Measurements from ENCODE around the gene ATP8A2. TPM values are rescaled to one million over a fixed set of nuclear protein-coding genes. Genes with fewer than 3 reads are reported as not detected.
A peak's percentile ranks its signal among the peaks of the same experiment; 100 is the strongest.

ATP8A2 gene
- total and polyA plus RNA-seq, 11 donors = 0.01 to 0.29 (median 0.05) TPM; not detected in 2

- no peak for ATAC-seq
- intact Hi-C loops (cut with DNase I) = no loop called here
- no peak for DNase-seq
- 71 to 92% (median 77%) methylated on average over 1 of the region's 1 CpG for WGBS, 4 donors
- Histone ChIP-seq H3K27me3 (peaks cover 0 to 8% (median 0%) of the 10 kb centered on the region in 9 donors), H3K9me3 (no peaks in the 10 kb centered on the region), H3K4me3 (no peak overlapping the region), H3K36me3 (no peaks in the 10 kb centered on the region), H3K4me1 (no peaks in the 10 kb centered on the region), H3K27ac (no peak overlapping the region)
- TF ChIP-seq POLR2A (IDR thresholded peaks at IDR 0.05) = no peak
- TF ChIP-seq, protein P1, sequence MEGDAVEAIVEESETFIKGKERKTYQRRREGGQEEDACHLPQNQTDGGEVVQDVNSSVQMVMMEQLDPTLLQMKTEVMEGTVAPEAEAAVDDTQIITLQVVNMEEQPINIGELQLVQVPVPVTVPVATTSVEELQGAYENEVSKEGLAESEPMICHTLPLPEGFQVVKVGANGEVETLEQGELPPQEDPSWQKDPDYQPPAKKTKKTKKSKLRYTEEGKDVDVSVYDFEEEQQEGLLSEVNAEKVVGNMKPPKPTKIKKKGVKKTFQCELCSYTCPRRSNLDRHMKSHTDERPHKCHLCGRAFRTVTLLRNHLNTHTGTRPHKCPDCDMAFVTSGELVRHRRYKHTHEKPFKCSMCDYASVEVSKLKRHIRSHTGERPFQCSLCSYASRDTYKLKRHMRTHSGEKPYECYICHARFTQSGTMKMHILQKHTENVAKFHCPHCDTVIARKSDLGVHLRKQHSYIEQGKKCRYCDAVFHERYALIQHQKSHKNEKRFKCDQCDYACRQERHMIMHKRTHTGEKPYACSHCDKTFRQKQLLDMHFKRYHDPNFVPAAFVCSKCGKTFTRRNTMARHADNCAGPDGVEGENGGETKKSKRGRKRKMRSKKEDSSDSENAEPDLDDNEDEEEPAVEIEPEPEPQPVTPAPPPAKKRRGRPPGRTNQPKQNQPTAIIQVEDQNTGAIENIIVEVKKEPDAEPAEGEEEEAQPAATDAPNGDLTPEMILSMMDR (IDR thresholded peaks at IDR 0.05) = no peak
Observed at GRCh38 chr13:25406377-25406776, 34.6 kb downstream of the ATP8A2 start.

DNA sequence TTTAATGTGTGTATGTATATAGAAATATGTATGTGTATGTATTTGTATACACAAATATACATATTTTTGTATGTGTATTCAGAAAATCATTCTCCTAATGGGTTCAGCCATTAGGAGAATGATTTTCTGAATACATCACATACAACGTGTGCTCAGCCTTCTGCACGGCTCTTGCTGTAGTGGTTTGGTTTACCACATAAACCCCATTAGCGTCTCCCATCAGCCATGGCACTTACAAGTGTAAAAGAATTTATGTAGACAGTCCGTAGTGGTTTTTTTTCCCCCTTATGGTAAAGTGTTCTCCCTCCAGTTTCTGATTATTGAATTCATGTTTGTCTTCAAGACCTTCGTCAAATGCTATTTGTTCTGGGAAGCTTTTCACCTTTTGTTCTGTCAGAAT is 38.2 kb downstream of the ATP8A2 start:
- no peak overlapping the region for H3K27ac ChIP-seq
- no peak for TF ChIP-seq POLR2A (IDR thresholded peaks at IDR 0.05)
- TF ChIP-seq, protein P1 (IDR thresholded peaks at IDR 0.05) = no peak
- no peaks in the 10 kb centered on the region for H3K36me3 ChIP-seq
- H3K4me1 ChIP-seq = no peaks in the 10 kb centered on the region
- intact Hi-C loops (cut with DNase I) = no loop called here
- peaks cover 0 to 6% (median 0%) of the 10 kb centered on the region in 9 donors for H3K27me3 ChIP-seq
- H3K9me3 ChIP-seq = no peaks in the 10 kb centered on the region
- DNase-seq = no peak
- no peak overlapping the region for H3K4me3 ChIP-seq
- 81 to 88% (median 87%) methylated on average over 5 of the region's 5 CpGs for WGBS, 4 donors
- ATAC-seq = no peak

GRCh38 chr13:25415241-25415640 is 43.5 kb downstream of the ATP8A2 start:
- Histone ChIP-seq H3K27ac (no peak overlapping the region), H3K27me3 (peaks cover 0 to 41% (median 9%) of the 10 kb centered on the region in 9 donors), H3K36me3 (no peaks in the 10 kb centered on the region), H3K4me3 (peak overlapping the region in 1 of 12 donors; percentile 2), H3K4me1 (no peaks in the 10 kb centered on the region), H3K9me3 (no peaks in the 10 kb centered on the region)
- ATAC-seq (no peak), DNase-seq (no peak)
- TF ChIP-seq, protein P1 (IDR thresholded peaks at IDR 0.05) = no peak
- no peak for TF ChIP-seq POLR2A (IDR thresholded peaks at IDR 0.05)
- 27 to 44% (median 30%) methylated on average over 1 of the region's 1 CpG for WGBS, 4 donors
- intact Hi-C loops (cut with DNase I) = no loop called here

DNA sequence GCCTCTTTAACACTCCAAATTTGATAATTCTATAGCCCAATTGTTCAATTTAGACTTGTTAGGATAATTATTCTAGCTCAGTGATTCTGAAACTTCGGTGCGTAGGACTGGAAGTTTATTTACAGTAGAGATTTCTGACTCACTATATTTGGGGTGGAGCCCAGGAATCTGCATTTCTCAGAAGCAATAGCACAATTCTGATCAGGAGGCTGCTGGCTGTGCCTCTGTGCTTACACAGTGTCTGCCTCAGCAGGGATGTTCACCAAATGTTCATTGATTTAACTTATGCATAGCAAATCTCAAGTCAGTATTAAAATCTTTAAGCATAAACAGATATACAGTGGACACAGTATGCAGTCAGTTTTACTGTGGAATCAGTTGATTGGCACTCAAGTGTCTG is 45.8 kb downstream of the ATP8A2 start:
- no peaks in the 10 kb centered on the region for H3K4me1 ChIP-seq
- 70 to 90% (median 84%) methylated on average over 2 of the region's 2 CpGs for WGBS, 4 donors
- intact Hi-C loops (cut with DNase I) = no loop called here
- H3K27me3 ChIP-seq = peaks cover 0 to 44% (median 10%) of the 10 kb centered on the region in 9 donors
- TF ChIP-seq, protein P1 (IDR thresholded peaks at IDR 0.05) = no peak
- TF ChIP-seq POLR2A (IDR thresholded peaks at IDR 0.05) = no peak
- no peaks in the 10 kb centered on the region for H3K9me3 ChIP-seq
- ATAC-seq (no peak), DNase-seq (no peak)
- H3K36me3 ChIP-seq = no peaks in the 10 kb centered on the region
- no peak overlapping the region for H3K27ac ChIP-seq
- no peak overlapping the region for H3K4me3 ChIP-seq

Measured in heart left ventricle (tissue), 16 donors.